Kidney (tissue), 14 donors: ENCODE measurements around the gene ESRRB. TPM values are rescaled to one million over a fixed set of nuclear protein-coding genes. Genes with fewer than 3 reads are reported as not detected.

ENCODE experiments used
- DNase-seq, 5 donors: peaks; one replicate each; pipeline ENCODE4 v3.0.0-alpha.2; 2013 to 2020
- FAIRE-seq: peaks from 2 replicates; lab custom pipeline; 2012; peaks lifted over from hg19 to GRCh38; lab: Jason Lieb, UNC
- H3K27ac ChIP-seq, 2 donors: one replicate each; pipeline ENCODE4 v1.7.0; 2013; ENCODE audit warnings: low read depth in 2 of 2, low read length in 2 of 2, inconsistent platforms in 1 of 2
- H3K27me3 ChIP-seq: one replicate; pipeline ENCODE4 v1.7.1; 2013; ENCODE audit warnings: low read length, inconsistent platforms; ENCODE audit not compliant: control insufficient read depth, insufficient read depth
- H3K36me3 ChIP-seq, 3 donors: one replicate each; pipeline versions ENCODE4 v1.7.0 to v1.7.1; 2013; ENCODE audit warnings: low read length in 3 of 3, control low read depth in 1 of 3, inconsistent platforms in 1 of 3; ENCODE audit not compliant: insufficient read depth in 3 of 3, control insufficient read depth in 2 of 3
- H3K4me1 ChIP-seq, 3 donors: one replicate each; pipeline versions ENCODE4 v1.7.0 to v1.7.1; 2013; ENCODE audit warnings: low read length in 3 of 3, inconsistent platforms in 1 of 3, low read depth in 1 of 3; ENCODE audit not compliant: control insufficient read depth in 2 of 3, insufficient read depth in 2 of 3
- H3K4me3 ChIP-seq, 3 donors: one replicate each; pipeline versions ENCODE4 v1.7.0 to v1.8.1; 2013; ENCODE audit warnings: low read length in 3 of 3, control low read depth in 1 of 3, inconsistent platforms in 1 of 3
- H3K9ac ChIP-seq, 3 donors: one replicate each; pipeline versions ENCODE4 v1.7.0 to v1.7.1; 2013; ENCODE audit warnings: low read length in 3 of 3, control low read depth in 1 of 3, inconsistent platforms in 1 of 3
- H3K9me3 ChIP-seq, 3 donors: one replicate each; pipeline versions ENCODE4 v1.7.0 to v1.7.1; 2013; ENCODE audit warnings: low read length in 3 of 3, control low read depth in 1 of 3, inconsistent platforms in 1 of 3; ENCODE audit not compliant: control insufficient read depth in 2 of 3, insufficient read depth in 1 of 3
- CTCF ChIP-seq: IDR thresholded peaks from 3 replicates; pipeline ENCODE4 v1.5.1; 2012; ENCODE audit warnings: mild to moderate bottlenecking, moderate library complexity, borderline replicate concordance; ENCODE audit not compliant: insufficient read depth; ENCODE audit errors: extremely low read depth
- intact Hi-C: fragments of 100-400 bp; cut with DNase I; formaldehyde crosslinking; loops from one replicate; pipeline ENCODE4 v1.11.1; 2022
- polyA plus RNA-seq: library from polyadenylated mRNA; stranded (reverse); fragments of 350-450 nt; fragmentation: Illumina TruSeq; extraction: RNeasy Lipid Tissue Mini Kit (QIAGEN cat#74804); gene quantifications from one replicate; pipeline ENCODE4 v1.2.3, GENCODE V29; 2014; ENCODE audit warnings: low read depth, low replicate concordance; ENCODE audit not compliant: insufficient read depth
- total RNA-seq: library from RNA; stranded (reverse); fragmentation: NEBNext Ultra II Directional; extraction: Animal tissue kit (Norgen Biotek cat#: 25700); gene quantifications from one replicate; pipeline ENCODE4 v1.2.1, GENCODE V29; 2021
- donor health status: control.
- donor health status: control.
- donor health status: control.
- donor health status: control.
- donor health status: control.
- donor health status: DM: yes; HTN: yes; CAD: no.
- donor health status: Normal renal cell carcinoma (clear cell type).

Gene ESRRB
- total and polyA plus RNA-seq, 2 donors from 2014 or later = 3.9 to 19.1 TPM

DNA sequence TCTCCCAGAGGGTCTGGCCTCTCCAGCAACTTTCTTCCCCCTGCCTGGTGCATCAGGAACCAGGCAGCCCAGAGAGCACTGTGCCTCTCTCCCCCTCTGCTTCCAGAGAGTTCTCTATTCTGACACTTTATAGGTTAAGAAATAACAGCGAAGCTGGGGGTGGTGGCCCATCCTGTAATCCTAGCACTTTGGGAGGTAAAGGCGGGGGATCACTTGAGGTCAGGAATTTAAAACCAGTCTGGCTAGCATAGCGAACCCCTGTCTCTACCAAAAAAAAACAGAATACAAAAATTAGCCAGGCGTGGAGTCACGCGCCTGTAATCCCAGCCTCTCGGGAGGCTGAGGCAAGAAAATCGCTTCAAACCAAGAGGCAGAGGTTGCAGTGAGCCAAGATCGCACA is 58.3 kb downstream of the ESRRB start:
- H3K4me1 ChIP-seq = peaks cover 0 to 7% (median 5%) of the 10 kb centered on the region in 3 donors
- no peaks in the 10 kb centered on the region for H3K36me3 ChIP-seq
- no peak overlapping the region for H3K27ac ChIP-seq
- no peaks in the 10 kb centered on the region for H3K9me3 ChIP-seq
- no peaks in the 10 kb centered on the region for H3K27me3 ChIP-seq
- intact Hi-C loops = no loop called here
- no peak overlapping the region for H3K4me3 ChIP-seq
- no peak overlapping the region for H3K9ac ChIP-seq
- TF ChIP-seq CTCF = no peak
- DNase-seq (peak in 4 of 5 donors; percentile 68 to 89 (median 80)), FAIRE-seq (no peak)

DNA sequence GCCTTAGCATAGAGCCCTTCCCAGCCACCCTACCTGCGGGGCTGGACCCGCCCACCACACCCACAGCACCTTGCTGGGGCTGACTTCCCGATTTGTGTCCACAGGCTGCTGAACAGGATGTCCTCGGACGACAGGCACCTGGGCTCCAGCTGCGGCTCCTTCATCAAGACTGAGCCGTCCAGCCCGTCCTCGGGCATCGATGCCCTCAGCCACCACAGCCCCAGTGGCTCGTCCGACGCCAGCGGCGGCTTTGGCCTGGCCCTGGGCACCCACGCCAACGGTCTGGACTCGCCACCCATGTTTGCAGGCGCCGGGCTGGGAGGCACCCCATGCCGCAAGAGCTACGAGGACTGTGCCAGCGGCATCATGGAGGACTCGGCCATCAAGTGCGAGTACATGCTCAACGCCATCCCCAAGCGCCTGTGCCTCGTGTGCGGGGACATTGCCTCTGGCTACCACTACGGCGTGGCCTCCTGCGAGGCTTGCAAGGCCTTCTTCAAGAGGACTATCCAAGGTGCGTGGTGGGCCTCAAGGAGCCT is 63.4 kb downstream of the ESRRB start:
- Histone ChIP-seq H3K27me3 (no peaks in the 10 kb centered on the region), H3K4me1 (no peaks in the 10 kb centered on the region), H3K36me3 (no peaks in the 10 kb centered on the region), H3K4me3 (no peak overlapping the region), H3K9ac (no peak overlapping the region), H3K9me3 (no peaks in the 10 kb centered on the region), H3K27ac (no peak overlapping the region)
- DNase-seq (no peak), FAIRE-seq (no peak)
- intact Hi-C loops = no loop called here
- no peak for TF ChIP-seq CTCF

- intact Hi-C loops = no loop called here
- no peak for TF ChIP-seq CTCF
- Histone ChIP-seq H3K4me3 (no peak overlapping the region), H3K9me3 (no peaks in the 10 kb centered on the region), H3K36me3 (no peaks in the 10 kb centered on the region), H3K27ac (no peak overlapping the region), H3K4me1 (no peaks in the 10 kb centered on the region), H3K9ac (no peak overlapping the region), H3K27me3 (no peaks in the 10 kb centered on the region)
- no peak for DNase-seq
- FAIRE-seq = no peak
Observed at GRCh38 chr14:76446486-76446885, 70.5 kb downstream of the ESRRB start.

GRCh38 chr14:76446921-76447320 is 71.0 kb downstream of the ESRRB start:
- DNase-seq (no peak), FAIRE-seq (no peak)
- no peak overlapping the region for H3K27ac ChIP-seq
- no peaks in the 10 kb centered on the region for H3K36me3 ChIP-seq
- H3K9me3 ChIP-seq = no peaks in the 10 kb centered on the region
- no peaks in the 10 kb centered on the region for H3K4me1 ChIP-seq
- intact Hi-C loops = no loop called here
- H3K4me3 ChIP-seq = no peak overlapping the region
- H3K27me3 ChIP-seq = no peaks in the 10 kb centered on the region
- no peak for TF ChIP-seq CTCF
- H3K9ac ChIP-seq = no peak overlapping the region
